HG02970 (cell line): ENCODE data around the gene CDK17.
A peak's percentile ranks its signal among the peaks of the same experiment; 100 is the strongest.
"Not testable (repeated sequence)": the region's sequence is repeated elsewhere in the genome, so short reads cannot be mapped to it uniquely, and the experiment has no call there.

Source experiments
- ATAC-seq: cut with Tn5 transposase; IDR thresholded peaks from one replicate; pipeline ENCODE4 v1.9.1; 2021; ENCODE audit warnings: mild to moderate bottlenecking, moderate library complexity, moderate number of reproducible peaks; ENCODE audit not compliant: unreplicated experiment, low FRiP score

Gene CDK17

DNA sequence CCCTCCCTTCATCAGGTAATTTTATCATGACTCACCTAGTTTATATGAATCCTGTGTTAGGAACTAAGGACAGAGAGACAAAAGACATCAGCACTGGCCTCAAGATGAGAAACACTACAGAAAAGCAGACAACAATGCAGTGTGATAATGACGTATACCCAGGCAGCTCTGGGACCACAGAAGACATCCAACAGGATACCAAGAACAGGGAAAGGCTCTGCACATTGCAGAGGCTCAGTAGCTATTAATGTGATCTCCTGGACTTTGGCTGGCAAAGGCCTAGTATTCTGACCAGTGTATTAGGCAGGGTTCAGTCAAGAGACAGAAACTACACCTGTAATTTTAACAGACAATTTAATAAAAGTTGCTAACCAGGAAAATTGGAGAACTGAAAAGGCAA lies 39.7 kb downstream of the CDK17 start:
- no peak for ATAC-seq

DNA sequence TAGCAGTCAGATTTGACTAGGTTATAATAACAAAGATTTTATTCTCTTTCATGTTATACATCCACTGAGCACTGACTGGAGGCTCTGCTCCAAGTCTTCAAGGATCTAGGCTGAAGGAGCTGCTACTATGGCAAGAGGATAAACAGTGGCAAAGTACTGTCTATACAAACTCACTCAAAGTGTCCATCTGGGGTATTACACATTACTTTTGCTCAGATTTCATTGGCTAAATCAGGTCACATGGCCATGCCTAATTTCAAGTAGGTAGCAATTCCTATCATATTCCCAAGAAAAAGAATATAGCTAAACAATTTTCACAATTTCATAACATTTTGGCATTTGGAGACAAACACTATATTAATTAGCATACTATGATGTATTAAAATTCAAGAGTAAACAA lies 40.9 kb downstream of the CDK17 start:
- ATAC-seq = no peak

DNA sequence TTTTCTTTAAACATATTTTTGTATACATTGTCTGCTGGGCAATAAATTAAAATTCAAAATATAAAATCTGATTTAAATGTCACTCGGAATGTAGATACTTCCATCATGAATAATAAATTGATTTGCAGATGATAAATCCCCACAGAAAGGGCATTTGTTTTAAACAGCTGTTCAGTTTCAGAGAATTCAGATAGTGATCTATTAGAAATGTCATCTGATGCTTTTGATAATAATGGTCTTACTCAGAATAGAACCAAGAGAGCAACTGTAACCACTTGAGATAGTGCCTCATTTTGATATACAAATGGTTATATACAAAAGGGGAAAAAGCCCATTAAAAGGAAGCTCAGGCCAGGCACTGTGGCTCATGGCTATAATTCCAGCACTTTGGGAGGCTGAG lies 43.4 kb downstream of the CDK17 start:
- no peak for ATAC-seq

- ATAC-seq = no peak
These were observed 45.2 kb downstream of the CDK17 start for GRCh38 chr12:96354844-96355534.

DNA sequence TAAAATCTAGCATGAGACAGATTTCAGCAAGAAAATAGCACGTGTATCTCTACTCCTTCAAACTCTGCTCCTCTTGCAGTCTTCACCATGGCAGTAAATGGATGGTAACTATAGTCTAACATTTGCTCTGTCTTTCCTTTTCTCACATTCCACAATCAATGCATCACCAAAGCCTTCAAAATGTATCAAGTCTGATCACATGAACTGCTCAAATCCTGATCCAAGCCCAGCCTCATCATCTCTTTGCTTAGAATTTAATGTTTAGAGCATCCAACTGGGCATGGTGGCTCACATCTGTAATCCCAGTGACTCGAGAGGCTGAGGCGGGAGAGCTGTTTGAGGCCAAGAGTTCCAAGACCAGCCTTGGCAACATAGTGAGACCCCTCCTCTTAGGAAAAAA lies 45.9 kb downstream of the CDK17 start:
- no peak for ATAC-seq

GRCh38 chr12:96352161-96352835 lies 47.9 kb downstream of the CDK17 start:
- no peak for ATAC-seq

DNA sequence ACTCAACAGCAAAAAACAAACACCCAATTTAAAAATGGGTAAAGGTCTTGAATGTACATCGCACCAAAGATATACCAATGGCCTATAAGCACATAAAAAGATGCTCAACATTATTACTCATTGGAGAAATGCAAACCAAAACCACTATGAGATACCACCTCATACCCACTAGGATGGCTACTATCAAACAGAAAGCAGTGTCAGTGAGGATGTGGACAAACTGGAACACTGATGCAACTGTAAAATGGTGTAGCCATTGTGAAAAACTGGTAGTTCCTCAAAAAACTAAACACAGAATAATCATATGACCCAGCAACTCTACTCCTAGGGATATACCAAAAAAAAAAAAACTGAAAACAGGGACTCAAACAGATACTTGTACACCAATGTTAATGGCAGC lies 49.3 kb downstream of the CDK17 start:
- no peak for ATAC-seq

- ATAC-seq = no peak
These were observed 53.0 kb downstream of the CDK17 start for GRCh38 chr12:96347130-96347699.

DNA sequence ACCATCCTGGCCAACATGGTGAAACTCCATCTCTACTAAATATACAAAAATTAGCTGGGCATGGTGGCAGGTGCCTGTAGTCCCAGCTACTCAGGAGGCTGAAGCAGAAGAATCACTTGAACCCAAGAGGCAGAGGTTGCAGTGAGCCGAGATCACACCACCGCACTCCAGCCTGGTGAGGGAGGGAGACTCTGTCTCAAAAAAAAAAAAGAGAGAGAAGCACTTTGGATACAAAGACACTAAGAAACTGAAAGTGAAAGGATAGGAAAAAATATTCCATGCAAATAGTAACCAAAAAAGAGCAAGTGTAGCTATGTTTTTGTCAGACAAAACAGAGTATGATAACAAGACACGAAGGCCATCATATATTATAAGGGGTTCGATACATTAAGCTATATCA lies 53.5 kb downstream of the CDK17 start:
- not testable (repeated sequence) for ATAC-seq

GRCh38 chr12:96344124-96344695 lies 56.0 kb downstream of the CDK17 start:
- ATAC-seq = no peak

GRCh38 chr12:96343347-96343954 lies 56.8 kb downstream of the CDK17 start:
- ATAC-seq = no peak

GRCh38 chr12:96339666-96340065 lies 60.6 kb downstream of the CDK17 start:
- not testable (repeated sequence) for ATAC-seq

DNA sequence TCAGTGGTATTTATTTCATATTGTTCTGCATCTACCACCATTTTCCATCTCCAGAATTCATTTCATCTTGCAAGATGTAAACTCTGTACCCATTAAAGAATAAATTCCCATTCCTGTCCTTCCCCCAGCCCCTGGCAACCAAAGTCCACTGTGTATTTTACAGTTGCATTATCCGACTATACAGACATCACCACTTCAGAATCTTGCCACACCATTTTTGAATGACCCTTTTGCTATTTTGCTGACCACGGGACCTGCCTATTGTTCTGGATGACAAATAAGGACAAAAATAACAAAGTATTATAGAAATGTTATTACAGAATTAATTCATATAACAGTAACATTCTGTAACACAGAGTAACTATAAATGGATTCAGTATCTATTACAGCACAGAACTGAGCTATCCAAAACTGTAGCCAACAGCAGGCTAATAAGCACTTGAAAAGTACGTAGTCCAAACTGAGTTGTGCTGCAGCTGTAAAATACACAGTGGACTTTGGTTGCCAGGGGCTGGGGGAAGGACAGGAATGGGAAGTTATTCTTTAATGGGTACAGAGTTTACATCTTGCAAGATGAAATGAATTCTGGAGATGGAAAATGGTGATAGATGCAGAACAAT lies 61.3 kb downstream of the CDK17 start:
- ATAC-seq = no peak

- no peak for ATAC-seq
These were observed 62.3 kb downstream of the CDK17 start for GRCh38 chr12:96337953-96338352.

DNA sequence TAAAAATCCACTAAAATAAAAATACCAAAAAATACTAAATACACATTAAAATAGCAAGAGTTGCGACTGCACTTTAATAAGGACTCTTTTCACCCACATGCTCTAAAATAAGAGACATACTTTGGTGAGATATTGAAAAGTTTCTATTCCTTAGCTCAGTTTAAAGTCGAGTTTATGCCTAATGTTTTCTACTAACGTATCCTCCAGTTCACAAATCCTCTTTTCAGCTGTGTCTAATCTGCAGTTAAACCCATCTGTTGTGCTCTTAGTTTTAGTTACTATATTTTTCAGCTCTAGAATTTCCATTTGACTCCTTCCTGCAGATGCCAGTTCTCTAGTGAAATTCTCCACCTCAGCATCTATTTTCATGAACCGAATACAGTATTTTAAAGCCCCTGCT lies 63.8 kb downstream of the CDK17 start:
- no peak for ATAC-seq

GRCh38 chr12:96335270-96335669 lies 65.0 kb downstream of the CDK17 start:
- peak; percentile 58 for ATAC-seq

GRCh38 chr12:96334502-96334901 lies 65.7 kb downstream of the CDK17 start:
- ATAC-seq = no peak

GRCh38 chr12:96329545-96329944 lies 70.7 kb downstream of the CDK17 start:
- no peak for ATAC-seq

- no peak for ATAC-seq
These were observed 71.2 kb downstream of the CDK17 start for GRCh38 chr12:96329018-96329417.

DNA sequence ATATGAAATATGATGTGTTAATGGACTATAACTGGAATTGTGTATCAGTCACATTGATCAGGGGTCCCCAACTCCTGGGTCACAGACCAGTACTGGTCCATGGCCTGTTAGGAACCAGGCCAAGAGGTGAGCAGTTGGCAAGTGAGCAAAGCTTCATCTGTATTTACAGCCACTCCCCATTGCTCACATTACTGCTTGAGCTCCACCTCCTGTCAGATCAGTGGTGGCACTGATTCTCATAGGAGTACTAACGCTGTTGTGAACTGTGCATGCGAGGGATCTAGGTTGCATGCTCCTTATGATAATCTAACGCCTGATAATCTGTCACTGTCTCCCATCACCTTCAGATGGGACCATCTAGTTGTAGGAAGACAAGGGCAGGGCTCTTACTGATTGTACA lies 72.3 kb downstream of the CDK17 start:
- ATAC-seq = no peak

DNA sequence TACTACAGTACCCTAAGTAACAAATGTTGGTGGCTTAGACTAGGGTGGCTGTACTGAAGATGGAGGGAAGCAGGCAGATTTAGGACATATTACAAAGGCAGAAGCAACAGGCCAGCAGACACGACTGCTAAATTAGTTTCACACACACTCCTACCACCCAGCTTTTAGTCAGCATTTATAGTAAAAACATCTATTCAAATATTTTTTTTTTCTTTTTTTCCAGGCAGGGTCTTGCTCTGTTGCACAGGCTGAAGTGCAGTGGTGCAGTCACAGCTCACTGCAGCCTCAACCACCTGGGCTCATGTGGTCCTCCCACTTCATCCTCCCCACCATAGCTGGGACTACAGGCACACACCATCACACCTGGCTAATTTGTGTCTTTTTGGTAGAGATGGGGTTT lies 72.9 kb downstream of the CDK17 start:
- ATAC-seq = no peak
